Inferior parietal cortex (tissue), 1 donor: Measurements from ENCODE around the gene TASP1.
"Not testable (repeated sequence)": the region's sequence is repeated elsewhere in the genome, so short reads cannot be mapped to it uniquely, and the experiment has no call there.

ENCODE experiments used
- DNase-seq: peaks from one replicate; pipeline ENCODE4 v3.0.0-alpha.2; 2016; ENCODE audit errors: extremely low spot score

TASP1 gene, protein sequence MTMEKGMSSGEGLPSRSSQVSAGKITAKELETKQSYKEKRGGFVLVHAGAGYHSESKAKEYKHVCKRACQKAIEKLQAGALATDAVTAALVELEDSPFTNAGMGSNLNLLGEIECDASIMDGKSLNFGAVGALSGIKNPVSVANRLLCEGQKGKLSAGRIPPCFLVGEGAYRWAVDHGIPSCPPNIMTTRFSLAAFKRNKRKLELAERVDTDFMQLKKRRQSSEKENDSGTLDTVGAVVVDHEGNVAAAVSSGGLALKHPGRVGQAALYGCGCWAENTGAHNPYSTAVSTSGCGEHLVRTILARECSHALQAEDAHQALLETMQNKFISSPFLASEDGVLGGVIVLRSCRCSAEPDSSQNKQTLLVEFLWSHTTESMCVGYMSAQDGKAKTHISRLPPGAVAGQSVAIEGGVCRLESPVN

DNA sequence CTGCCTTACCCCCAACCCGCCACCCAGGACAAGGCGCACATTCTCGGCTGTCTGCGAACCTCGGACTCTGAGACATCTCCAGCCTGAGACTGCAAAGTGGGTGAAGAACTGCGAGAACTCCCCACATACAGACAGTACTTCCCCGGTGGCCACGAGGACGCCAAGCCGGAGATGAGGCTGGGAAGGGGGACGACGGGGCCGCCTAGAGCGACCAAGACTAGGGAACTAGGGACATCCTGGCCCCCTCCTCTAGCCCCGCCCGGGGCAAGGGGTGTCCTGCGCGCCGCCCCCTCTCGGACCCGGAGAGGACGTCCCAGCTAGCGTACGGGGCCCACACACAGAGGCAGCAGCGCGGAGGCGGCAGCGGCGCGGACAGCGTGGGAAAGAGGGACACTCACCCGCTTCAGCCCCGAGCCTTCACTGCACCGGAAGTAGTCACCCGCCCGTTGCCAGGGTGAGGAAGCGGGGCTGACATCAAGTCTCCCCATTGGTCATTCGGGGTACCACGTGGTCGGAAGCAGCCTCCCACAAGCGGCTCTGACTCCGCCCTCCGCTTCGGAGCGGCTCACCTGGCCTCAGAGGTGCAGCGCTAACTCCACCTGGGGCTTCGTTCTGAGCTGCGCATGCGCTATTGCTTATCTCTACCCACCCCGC lies at the start of gene TASP1:
Gene TASP1 (minus strand): TSS at position 437 of the 654 bp plus-strand sequence. CDS start 8,854 bp downstream, outside the sequence.
- DNase-seq = peak; percentile 94

DNA sequence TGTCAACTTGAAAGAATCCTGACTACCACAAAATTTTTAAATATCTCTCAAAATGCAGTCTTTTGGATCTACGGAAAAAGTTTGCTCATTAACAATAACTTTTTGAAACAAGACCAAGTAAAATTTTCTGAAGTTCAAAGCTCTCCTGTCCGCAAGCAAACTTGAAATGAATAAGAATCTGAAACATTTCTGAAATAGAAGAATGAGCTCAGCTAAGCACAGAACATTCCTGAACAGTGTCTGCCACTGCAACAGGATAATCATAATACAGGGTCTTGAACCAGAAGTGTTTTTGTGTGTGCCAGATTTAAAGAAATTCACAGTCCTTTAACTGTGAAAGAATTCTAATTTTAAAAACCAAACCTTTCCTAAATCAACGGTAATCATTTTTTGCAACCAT lies 49.1 kb upstream of the TASP1 start:
- no peak for DNase-seq

DNA sequence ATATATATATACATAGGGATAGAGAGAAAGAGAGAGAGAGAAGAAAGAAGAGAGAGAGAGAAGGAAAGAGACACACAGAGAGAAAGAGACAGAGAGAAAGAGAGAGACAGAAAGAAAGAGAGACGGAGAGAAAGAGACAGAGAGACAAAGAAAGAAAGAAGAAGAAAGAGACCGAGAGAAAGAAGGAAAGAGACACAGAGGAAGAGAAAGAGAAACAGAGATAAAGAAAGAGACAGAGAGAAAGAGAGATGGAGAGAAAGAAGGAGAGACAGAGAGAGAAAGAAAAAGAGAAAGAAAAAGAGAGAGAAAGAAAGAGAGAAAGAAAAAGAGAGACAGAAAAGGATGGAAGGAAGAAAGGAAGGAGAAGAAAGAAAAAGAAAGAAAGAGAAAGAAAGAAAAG lies 46.9 kb upstream of the TASP1 start:
- no peak for DNase-seq

DNA sequence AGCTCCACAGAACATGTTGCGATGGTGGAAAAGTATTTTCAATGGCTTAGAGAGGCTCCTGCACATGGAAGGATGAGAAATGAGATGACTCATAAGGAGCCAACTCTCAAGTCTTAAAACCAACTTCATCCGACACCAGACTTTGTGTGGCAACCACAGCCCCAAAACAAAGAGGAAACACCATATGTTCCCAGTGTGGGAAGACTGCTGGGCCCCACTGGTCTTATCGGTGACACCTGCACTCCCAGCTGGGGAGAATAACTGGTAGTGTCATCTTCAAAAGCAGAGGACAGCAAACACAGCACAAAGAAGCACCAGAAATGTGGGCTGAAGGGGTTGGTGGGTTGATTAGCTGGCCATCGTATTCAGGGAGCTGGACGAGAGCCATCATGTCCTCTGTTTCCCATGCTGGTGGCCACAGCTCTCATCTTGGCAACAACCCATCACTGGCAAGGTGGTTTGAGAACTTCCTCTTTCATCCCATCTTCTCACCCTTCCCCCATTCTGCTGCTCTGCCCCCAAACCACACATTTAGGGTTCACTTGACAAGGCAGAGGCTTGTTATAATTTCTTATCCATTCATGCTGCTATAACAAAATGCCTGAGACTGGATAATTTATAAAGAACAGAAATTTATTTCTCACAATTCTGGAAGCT lies 46.0 kb upstream of the TASP1 start:
- no peak for DNase-seq

DNA sequence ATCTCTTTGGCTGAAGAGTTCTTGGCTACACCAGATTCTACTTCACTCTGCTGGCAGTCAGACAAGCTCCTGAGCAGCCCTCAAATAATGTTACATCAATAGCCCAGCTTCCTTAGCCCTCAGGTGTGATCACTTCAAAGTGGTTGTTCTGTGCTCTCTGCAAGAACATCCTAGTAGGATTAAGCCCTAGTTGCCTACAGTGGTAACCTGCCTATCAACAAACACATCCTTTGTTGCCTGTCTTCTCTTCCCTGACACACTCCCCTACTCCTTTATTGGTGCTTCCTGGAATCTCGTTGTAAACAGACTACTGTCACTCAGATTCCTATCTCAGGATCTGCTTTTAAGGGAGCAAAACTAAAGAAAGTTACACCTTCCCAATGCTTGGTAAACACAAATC lies 45.1 kb upstream of the TASP1 start:
- DNase-seq = no peak

DNA sequence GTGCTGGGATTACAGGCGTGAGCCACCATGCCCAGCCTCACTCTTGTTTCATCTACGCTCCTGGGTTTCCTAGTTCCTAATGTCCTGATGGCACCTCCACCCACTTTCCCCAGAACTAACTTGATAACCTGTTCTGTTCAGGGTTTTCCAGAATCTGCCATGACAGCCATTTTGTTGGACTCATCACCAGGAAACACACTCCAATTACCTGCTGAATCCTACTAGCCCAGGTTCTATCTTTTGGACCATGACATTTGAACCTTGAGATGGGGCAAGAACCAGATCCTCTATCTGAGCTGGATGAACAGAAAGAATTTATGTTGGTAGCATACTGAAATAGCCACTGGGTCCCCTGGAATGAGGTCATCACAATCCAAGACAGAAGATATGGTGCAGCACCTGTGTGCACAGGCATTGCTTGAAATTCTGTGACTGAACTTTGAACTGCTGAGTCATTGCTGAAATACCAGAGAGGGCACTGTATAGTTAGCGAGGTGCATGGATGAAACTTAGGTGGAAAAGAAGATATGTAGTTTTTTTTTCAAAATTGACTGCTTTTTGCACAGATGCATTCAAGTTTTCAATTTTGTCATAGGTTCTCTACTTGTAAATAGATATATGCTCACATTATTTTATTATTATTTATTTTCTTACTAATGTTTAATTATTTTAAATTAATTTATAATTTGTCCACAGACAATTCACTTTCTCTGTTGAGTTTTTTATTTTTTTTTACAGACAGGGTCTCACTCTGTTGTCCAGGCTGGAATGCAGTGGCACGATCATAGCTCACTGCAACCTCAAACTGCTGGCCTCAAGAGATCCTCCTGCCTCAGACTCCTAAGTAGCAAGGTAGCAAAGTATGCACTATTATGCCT lies 42.8 kb upstream of the TASP1 start:
- DNase-seq = no peak

DNA sequence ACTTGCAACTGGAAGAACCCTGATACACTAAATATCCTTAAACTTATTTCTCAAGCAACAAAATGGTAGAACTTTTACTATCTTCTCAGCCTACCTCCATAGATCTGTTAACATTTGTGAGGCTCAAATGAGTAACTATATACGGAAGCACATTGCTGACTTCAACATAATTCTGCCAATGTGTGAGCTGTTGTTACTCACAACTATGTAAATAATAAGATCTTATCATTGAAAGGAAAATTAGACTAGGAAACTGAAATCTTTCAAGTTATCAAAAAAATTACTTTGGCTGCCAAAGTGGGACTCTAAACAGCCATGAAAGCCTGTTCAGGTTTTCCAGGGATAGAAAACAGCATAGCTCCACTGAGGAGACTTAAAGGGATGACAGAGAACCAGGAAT lies 40.2 kb upstream of the TASP1 start:
- DNase-seq = no peak

DNA sequence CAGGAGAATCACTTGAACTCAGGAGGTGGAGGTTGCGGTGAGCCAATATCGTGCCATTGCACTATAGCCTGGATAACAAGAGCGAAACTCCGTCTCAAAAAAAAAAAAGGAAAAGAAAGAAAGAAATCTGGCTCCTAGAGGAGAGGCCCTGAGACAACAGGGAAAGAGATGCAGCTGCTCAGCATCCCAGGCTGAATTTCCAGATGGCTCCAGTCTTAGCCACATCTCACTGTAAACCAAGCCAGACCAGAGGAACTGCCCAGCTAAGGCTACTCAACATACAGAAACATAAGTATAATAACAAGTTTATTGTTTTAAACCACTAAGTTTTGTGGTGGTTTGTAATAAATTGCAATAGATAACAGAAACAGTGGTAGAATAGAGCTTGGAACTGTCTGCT lies 38.5 kb upstream of the TASP1 start:
- DNase-seq = no peak

DNA sequence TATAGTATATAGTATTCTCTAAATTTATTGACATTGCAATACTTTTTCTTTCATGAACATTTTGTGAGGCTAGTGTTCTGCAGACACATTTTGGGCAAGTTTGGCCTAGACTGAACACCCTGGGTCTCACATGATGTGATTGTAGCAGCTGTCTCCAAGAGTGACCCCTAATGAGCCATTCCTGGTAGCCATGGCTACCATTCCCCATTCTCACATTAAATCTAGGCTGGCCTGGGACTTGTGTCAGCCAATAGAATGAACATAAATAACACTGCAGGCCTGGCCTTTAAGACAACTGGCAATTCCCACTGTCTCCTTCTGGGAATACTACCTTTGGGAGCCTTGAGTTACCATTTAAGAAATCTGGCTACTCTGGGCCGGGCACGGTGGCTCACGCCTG lies 38.0 kb upstream of the TASP1 start:
- no peak for DNase-seq

DNA sequence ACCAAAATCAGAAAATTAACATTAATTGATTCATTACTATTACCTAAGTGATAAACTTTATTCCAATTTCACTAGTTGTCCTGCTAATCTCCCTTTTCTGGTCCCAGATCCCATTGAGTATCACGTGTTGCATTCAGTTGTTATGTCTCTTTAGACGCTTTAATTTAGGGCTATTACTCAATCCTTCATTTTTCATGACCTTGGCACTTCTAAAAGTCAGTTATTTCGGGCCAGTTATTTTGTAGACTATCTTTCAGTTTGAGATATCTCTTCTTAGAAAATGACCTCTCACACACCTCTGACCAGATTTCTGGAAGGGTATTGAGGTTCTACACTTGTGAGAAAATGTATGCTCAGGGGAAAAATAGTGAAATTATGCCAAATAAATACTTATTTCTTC lies 34.0 kb upstream of the TASP1 start:
- no peak for DNase-seq

DNA sequence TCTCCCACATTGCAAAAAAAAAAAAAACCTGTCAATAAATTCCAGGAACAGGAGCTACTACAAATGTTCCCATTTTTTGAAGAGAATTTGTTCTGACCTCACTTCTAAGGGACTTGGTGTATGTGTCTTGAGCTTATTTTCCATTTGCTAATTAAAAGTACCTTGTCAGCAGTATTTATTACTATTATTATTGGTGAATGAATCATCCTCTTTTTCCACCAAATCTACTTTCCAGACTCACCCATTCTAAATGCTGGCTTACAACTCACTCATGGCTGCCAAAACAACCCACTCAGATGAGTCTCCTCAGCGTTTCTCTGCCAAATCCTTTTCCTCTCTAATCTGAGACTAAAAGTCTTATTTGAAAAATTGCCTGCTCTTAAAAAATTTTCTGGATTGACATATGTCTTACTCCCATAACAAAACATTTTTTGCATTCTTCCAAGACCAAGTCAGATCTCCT lies 33.2 kb upstream of the TASP1 start:
- peak; percentile 36 for DNase-seq

DNA sequence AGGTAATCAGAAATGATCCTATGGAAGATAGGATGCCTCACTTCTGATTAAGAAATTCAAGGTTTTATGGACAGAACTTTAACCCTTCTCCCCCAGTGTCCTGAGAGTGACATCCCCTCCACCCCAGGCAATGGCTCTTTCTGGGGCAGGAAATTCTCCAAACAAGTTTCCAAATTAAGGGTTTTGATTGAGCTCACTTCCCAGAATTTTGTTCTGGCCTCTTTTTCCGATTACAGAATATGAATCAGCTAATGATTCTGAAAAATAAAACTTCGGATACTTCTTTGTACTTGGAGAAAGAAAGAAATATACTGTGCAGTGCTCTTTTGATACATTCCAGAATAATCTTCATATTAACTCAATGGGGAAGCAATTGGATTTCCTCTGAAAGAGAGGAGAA lies 32.8 kb upstream of the TASP1 start:
- DNase-seq = no peak

DNA sequence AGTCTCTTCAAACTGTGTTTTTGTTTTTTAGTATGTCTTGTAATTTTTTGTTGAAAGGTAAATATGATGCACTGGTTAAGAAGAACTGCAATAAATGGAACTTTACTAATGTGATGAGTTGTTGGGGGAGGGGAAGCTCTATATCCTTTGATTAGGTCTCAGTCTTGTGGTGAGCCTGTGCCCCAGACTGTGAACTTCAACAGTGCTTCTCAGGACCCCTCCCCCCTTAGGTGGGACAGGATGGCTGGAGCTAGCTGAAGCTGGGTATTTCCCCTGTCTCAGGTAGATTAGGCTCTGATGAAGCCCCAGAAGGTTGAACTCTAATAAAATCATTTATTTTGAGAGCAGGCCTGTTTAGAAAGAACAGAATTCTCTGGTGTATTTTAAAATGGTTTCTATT lies 31.4 kb upstream of the TASP1 start:
- no peak for DNase-seq

DNA sequence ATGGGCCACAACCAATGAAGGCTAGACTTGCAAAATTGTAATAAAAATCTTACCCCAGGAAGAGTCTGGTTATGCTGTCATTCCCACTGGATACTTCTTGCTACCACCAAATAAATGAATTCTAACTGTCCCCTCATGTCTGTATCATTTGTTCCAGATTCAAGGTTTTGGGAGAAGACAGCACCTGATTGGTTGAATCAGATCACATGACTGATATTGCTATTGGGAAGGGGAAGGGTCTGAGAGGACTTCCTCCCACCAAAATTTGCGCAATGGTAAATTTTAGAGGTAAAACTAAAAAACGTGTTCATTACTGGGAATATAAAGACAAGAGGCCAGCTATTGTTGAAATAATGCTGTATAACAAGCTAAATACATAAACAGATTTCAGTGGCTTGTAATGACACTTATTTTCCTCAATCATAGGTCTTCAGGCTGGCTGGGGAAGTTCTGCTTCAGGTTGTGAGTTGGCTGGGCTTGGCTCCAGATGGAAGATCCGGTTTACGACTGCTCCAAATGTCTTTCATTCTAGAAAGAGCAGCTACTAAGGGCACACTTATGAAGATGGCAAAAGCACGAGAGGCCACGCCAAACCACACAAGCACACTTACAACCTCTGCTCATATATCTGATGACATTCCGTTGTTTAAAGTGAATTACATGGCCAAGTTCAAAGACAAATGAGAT lies 27.1 kb upstream of the TASP1 start:
- DNase-seq = no peak

DNA sequence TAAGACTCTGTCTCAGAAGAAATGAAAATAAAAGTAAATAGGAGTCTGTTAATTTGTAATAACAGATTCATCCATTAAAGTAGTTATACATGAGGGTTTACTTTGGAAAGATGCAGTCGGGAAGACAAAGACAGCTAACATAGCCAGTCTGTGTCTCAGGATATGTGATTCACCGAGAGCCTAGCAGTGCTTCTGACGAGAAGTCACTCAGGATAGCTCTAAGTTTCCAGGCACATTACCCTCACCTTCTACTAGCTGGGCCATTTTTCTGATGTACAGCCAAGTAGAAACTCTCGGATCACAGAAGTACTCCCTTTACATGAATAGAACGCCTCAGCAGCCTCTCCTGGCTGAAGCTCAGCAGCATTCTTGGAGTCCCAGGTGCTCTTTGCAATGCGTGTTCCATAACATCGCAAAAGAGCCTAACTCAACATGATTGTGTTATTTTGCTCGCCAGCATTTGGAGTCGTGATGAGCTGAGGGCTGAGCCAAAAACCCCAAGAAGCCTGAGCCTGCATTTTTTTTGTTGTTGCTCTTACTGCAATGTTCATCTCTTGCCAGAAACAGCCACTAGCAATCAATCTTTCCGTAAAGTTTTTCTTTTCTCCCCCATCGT lies 22.4 kb upstream of the TASP1 start:
- DNase-seq = no peak

DNA sequence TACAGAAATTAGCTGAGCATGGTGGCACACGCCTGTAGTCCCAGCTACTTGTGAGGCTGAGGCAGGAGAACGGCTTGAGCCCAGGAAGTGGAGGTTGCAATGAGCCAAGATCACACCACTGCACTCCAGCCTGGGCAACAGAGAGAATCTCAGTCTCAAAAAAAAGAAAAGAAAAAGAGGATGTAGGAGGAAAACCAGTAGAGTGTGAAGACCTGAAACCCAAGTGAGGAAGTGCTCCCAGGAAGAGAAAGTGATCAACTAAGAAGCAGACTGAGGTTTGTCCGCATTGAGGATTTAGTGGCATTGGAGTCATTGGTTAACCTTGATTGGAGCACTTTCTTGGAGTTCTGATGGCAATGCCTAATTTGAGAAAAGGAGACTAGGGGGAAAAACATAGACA lies 20.6 kb upstream of the TASP1 start:
- DNase-seq = no peak

DNA sequence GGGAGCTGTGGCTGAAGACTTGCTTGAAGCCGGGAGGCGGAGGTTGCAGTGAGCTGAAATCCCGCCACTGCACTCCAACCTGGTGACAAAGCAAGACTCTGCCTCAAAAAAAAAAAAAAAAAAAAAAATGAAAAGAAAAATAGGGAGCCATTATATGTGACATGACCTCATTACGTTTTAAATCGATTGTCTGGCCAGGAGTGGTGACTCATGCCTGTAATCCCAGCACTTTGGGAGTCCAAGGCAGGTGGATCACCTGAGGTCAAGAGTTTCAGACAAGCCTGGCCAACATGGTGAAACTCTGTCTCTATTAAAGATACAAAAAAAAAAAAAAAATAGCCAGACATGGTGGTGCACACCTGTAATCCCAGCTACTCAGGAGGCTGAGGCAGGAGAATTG lies 19.3 kb upstream of the TASP1 start:
- not testable (repeated sequence) for DNase-seq

DNA sequence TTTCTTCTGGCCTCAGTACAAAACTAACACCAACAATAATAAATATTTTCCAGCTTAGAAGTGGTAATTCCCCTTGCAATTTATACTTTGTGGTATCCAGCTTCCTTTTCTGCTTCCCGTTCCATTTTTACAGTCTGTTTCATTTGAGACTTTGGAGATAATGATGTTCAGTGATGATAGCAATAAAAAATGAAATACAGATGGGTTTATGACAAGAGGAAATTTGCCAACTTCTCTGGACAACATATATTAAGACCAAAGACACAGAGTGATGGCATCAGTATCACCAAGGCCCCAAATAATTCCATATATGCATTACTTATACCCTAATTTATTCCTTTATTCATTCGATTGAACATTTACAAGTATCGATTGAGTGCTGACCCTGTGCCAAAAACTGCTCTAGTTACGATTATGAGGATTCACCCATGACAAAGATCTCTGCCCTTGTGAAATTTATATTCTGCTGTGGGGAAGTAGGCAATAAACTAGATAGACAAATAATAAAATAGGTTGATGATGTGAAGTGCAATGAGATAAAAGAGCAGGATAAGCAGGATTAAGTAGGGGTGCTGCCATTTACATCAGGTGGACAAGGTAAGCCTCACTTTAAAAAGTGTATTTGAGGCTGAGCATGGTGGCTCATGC lies 18.1 kb upstream of the TASP1 start:
- DNase-seq = no peak

DNA sequence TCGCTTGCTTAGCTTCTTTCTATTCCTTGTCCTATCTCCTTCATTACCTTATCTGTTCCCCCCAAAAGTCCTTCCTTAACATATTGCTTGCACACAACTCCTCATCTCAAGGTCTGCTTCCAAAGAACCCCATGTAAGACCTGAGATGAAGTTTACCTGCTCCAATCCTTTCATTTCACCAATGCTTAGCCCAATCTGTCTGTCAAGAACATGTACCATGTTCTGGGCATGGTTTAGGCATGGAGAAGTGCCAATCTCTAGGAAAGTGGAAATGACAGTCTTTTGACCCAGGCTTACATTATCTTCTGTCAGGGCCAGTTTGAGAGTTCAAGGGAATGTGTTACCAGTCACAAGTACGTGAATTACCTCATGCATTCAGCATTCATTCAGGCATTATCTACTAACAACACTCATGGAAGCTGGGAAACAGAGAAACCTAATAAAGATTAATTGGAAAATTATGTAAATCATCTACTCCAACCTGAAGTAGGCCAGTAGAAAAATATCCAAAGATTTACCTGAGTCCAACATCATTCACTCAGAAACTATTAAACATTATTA lies 15.8 kb upstream of the TASP1 start:
- no peak for DNase-seq

DNA sequence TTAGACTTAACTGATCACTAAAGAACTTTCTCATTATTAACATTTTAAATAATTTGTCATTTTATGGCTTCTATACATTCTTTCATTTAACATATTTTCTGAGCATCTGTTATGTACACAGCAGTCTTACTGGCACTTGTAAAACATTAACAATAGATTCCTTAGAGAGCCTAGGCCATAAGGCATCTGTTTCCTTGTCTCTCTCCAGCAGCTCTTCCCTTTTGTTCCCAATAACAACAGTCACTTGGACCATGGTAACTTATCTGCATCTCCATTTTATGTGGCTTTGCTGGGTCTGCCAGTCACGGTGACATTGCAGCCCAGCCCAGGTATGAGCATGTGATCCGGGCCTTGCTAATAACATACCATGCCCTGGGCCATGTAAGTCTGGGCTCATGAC lies 11.7 kb upstream of the TASP1 start:
- DNase-seq = no peak
